Upper lobe of left lung (tissue), 4 donors: ENCODE data around the gene ALKBH7.

Experiments
- POLR2AphosphoS5 ChIP-seq, 2 donors: sonication (generic); formaldehyde crosslinking; IDR thresholded peaks; one replicate each; pipeline ENCODE4 v1.5.1; 2017; ENCODE audit warnings: antibody characterized with exemption in 2 of 2
- TF ChIP-seq, protein P1 (sequence below), 6 experiments: fragments of 450-650 bp in 4 of 6; fragments of 200-600 bp in 2 of 6; sonication (generic) in 2 of 6; IDR thresholded peaks; one replicate each; pipeline ENCODE4 v1.5.1; 2016 to 2019; ENCODE audit warnings: antibody characterized with exemption in 6 of 6

- TF ChIP-seq, protein P1, sequence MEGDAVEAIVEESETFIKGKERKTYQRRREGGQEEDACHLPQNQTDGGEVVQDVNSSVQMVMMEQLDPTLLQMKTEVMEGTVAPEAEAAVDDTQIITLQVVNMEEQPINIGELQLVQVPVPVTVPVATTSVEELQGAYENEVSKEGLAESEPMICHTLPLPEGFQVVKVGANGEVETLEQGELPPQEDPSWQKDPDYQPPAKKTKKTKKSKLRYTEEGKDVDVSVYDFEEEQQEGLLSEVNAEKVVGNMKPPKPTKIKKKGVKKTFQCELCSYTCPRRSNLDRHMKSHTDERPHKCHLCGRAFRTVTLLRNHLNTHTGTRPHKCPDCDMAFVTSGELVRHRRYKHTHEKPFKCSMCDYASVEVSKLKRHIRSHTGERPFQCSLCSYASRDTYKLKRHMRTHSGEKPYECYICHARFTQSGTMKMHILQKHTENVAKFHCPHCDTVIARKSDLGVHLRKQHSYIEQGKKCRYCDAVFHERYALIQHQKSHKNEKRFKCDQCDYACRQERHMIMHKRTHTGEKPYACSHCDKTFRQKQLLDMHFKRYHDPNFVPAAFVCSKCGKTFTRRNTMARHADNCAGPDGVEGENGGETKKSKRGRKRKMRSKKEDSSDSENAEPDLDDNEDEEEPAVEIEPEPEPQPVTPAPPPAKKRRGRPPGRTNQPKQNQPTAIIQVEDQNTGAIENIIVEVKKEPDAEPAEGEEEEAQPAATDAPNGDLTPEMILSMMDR (IDR thresholded peaks at IDR 0.05), result no peak
- TF ChIP-seq POLR2AphosphoS5 (IDR thresholded peaks at IDR 0.05), result no peak
Observed at GRCh38 chr19:6334490-6335285, 37.9 kb upstream of the ALKBH7 start.
